HG03095 (cell line): ENCODE data around the gene PGGT1B.
"Not testable (repeated sequence)": the region's sequence is repeated elsewhere in the genome, so short reads cannot be mapped to it uniquely, and the experiment has no call there.

Source experiments
- ATAC-seq: cut with Tn5 transposase; IDR thresholded peaks from one replicate; pipeline ENCODE4 v1.9.1; 2021; ENCODE audit warnings: moderate library complexity; ENCODE audit not compliant: unreplicated experiment

The PGGT1B gene

GRCh38 chr5:115260248-115260647 lies 2.4 kb downstream of the PGGT1B start:
- no peak for ATAC-seq

- no peak for ATAC-seq
Measured at GRCh38 chr5:115257981-115258380, 4.7 kb downstream of the PGGT1B start.

- not testable (repeated sequence) for ATAC-seq
Measured at GRCh38 chr5:115249379-115249778, 13.3 kb downstream of the PGGT1B start.

GRCh38 chr5:115246361-115246991 lies 16.2 kb downstream of the PGGT1B start:
- ATAC-seq: no peak

- ATAC-seq: peak; percentile 66
Measured at GRCh38 chr5:115243412-115243811, 19.3 kb downstream of the PGGT1B start.

GRCh38 chr5:115241881-115242642 lies 20.6 kb downstream of the PGGT1B start:
- ATAC-seq: no peak

GRCh38 chr5:115237066-115237465 lies 25.6 kb downstream of the PGGT1B start:
- no peak for ATAC-seq

GRCh38 chr5:115236599-115236998 lies 26.1 kb downstream of the PGGT1B start:
- no peak for ATAC-seq

- ATAC-seq: no peak
Measured at GRCh38 chr5:115231598-115231997, 31.1 kb downstream of the PGGT1B start.

- no peak for ATAC-seq
Measured at GRCh38 chr5:115229606-115230005, 33.1 kb downstream of the PGGT1B start.

DNA sequence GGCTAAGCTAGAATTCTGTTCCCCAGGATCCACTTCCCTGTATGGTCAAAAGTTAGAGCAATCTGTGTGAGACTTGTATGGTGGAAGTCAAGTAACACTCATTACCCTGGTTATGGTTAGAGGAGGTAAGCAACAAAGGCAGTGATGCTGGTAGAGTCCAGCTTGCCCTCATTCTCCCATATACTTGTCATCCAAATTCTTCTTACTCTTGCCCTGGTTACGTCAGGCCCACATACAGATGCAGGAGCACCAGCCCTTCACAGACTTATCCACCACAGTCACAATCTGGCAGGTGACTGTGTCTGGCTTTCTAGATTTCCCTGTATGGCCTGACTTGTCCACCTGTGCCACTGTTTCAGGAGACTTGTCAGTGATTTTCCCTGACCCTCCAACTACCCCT lies 35.4 kb downstream of the PGGT1B start:
- no peak for ATAC-seq

DNA sequence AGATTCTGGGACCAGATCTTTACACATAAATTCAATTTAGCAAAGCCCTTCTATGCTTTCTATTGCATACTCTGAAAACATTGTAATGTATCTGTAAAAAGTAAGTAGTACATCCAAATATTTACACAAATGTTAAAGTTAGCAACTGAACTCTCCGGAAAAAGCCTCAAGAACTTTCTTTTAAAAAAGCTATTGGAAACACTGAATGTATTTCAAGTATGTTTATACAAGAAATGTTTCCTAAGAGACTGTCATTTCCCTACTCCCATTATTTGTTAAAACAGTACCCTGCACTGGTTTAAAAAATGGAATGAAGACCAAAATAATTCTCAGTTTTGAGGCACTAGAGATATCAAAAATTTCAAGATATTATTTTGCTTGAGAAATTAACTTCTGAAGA lies 48.1 kb downstream of the PGGT1B start:
- no peak for ATAC-seq

DNA sequence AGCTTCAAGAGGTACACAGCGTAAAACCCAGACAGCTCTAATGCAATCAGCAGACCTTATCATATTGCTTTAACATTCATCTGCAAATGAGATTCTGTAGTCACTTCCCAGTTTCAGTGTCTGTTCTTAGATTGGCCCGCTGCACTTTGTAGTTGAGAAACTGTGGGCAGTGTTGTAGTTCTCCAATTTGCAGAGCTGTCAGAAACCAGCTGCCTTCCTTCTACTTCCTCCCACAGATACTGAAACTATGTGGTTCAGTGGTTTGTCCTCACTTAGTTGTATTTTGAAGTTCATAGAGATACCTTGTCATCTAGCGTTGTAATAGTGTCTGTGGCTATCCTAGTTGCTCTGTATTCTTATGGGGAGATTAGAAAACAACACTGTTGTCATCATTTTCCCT lies 53.4 kb downstream of the PGGT1B start:
- peak; percentile 100 for ATAC-seq

- no peak for ATAC-seq
Measured at GRCh38 chr5:115202952-115203351, 59.7 kb downstream of the PGGT1B start.

DNA sequence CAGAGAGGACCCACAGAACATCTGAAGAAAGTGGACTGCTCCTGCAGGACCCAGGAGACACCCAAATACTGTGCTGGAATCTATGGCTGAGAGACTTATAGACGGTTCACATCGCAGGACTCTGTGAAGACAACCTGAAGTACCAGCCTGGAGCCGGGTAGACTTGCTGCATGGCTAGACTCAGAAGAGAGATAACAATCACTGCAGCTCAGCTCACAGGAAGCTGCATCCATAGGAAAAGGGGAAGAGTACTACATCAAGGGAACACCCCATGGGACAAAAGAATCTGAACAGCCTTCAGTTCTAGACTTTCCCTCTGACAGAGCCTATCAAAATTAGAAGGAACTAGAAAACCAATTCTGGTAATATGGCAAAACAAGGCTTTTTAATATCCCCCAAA lies 66.5 kb downstream of the PGGT1B start:
- no peak for ATAC-seq

- no peak for ATAC-seq
Measured at GRCh38 chr5:115194676-115195075, 68.0 kb downstream of the PGGT1B start.

GRCh38 chr5:115193295-115193694 lies 69.4 kb downstream of the PGGT1B start:
- no peak for ATAC-seq

DNA sequence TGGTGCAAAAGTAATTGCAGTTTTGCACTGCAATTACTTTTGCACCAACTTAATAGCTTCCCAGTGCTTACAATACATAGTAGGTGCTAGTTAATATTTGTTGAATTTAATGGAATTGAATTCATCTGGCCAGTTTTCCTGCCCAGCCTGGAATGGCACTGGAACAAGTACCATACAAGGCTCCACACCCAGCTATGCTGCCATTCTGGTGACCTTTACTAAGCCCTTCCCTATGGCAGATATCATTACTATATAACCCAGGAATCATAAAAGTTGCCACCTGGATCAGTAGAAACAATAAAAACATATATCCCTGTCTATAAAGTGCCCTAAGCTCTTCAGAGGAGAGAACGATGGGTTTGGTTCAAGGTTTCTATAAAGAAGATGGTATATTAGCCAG lies 70.6 kb downstream of the PGGT1B start:
- ATAC-seq: no peak

GRCh38 chr5:115191474-115192031 lies 71.1 kb downstream of the PGGT1B start:
- no peak for ATAC-seq

- ATAC-seq: no peak
Measured at GRCh38 chr5:115190388-115190787, 72.3 kb downstream of the PGGT1B start.

DNA sequence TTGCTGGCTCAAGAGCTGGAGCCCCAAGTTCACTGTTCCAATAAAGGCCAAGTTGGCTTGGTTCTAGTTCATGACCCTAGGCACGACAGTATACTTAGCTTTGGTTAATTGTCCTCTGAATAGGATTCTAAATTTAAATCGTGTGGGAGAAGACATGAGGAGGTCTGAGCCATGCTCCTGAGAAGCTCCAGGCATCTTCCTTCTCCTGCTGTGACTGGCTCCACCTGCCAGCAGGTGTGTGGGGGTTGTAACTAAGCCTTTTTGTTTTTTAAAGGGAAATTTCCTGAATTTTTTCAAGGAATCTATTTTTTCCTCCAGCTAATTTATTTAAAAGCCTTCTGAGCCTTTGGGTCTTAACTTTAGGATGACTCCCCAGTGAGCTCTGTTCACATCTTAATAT lies 72.8 kb downstream of the PGGT1B start:
- no peak for ATAC-seq

GRCh38 chr5:115186794-115187193 lies 75.9 kb downstream of the PGGT1B start:
- ATAC-seq: no peak
